GM23248 (cell line): ENCODE data around the gene TPCN1.

ENCODE experiments used
- EZH2 ChIP-seq: fragments of 200-600 bp; sonication (generic); IDR thresholded peaks from 2 replicates; pipeline ENCODE4 v1.6.1; 2018; ENCODE audit warnings: antibody characterized with exemption, mild to moderate bottlenecking; ENCODE audit not compliant: insufficient read depth, poor library complexity, severe bottlenecking
- EZH2phosphoT487 ChIP-seq: fragments of 200-600 bp; sonication (generic); IDR thresholded peaks from 2 replicates; pipeline ENCODE4 v1.6.1; 2018; ENCODE audit warnings: antibody characterized with exemption, moderate library complexity, mild to moderate bottlenecking, low read depth; ENCODE audit not compliant: insufficient read depth

GRCh38 chr12:113250045-113250444 is 28.8 kb downstream of the TPCN1 start:
- no peak for TF ChIP-seq EZH2phosphoT487
- no peak for TF ChIP-seq EZH2
